ENCODE results near the gene ZNF211.
A peak's percentile ranks its signal among the peaks of the same experiment; 100 is the strongest.

The ZNF211 gene

DNA sequence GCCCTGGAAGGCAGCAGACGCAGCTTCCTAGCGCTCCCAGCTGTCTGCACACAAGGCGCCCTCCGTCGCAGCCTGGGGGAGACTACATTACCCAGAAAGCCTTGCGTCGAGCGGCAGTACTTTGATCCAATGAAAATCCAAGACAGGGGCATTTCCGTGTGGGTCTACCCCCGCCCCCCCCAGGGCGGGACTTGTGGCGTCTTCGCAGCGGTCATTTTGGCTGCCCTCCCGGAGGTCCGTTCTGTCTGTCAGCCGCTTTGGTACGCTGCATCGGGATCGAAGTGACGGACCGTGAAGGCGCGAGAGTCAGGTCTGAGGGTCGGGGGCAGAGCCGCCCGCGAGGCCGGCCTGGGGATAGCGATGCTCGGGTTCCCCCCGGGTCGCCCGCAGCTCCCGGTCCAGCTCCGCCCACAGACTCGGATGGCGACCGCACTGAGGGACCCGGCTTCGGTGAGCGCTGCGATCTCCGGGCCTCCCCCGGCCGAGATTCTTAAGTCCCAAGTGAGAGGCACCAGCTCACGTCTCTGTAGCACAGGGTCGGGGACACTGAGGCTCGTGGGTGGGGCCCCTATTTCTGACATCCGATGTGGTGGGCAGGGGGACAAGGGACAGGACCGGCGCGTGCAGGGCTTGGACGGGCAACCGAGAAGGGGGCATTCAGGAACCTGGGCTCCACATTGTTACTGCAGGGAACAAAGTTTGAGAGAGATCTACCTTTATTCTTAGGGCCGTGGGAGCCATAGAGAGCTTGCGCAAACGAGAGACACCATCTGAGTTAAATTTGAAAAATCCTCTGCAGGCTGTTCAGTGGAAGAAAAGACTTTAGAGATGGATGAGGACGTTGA lies at the start of gene ZNF211:
Gene ZNF211, plus strand, starts transcription at position 182 of the 845 bp plus-strand sequence. Its CDS starts 179 bp downstream, at position 361.
- DNase-seq (ENCODE audit: low read depth, low spot score) = peak; percentile 68

DNA sequence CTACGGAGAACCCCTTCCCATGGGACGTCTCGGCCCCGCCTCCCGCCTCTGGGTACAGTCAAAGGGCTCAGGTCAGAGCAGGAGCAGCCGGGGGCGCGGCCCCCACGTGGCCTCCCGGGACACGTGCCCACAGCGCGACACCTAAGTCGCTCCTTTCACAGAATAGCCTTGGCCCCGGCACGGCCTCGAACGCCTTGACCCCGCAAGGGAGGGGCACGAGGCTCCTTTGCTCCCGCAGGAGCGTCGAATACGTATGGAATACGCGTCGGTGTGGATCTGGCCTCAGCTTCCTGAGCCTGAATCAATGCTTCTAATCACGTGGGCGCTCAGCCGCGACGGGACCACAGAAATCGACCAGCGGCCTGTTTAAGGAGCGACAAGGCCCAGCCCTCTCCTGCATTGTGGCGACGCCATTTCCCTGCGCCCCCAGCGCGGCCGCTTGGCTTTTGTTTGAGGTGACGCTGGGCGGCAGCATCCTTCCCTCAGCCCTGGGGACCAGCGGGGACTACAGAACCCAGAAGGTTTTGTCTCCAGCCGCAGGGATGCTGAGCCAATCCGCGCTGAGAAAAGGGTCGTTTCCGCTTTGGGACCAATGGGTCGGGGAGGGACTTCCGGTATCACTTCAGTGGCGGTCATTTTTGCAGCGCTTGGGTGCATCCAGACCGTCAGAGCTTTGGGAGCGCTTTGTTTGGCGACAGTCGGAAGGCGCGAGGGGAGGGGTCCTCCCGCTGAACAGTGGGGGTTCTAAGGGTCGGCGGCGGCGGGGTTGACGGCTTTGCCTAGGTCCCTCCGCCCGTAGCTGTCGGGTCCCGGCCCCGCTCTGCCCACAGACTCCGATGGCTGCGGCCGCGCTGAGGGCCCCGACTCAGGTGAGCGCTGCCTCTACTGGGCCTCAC lies 49.2 kb upstream of the ZNF211 start, which contains the start of gene ZIK1:
Gene ZIK1, plus strand, starts transcription at position 625 of the 896 bp plus-strand sequence. Its CDS starts 212 bp downstream, at position 837.
- peak; percentile 76 for DNase-seq (ENCODE audit: low read depth, low spot score)

DNA sequence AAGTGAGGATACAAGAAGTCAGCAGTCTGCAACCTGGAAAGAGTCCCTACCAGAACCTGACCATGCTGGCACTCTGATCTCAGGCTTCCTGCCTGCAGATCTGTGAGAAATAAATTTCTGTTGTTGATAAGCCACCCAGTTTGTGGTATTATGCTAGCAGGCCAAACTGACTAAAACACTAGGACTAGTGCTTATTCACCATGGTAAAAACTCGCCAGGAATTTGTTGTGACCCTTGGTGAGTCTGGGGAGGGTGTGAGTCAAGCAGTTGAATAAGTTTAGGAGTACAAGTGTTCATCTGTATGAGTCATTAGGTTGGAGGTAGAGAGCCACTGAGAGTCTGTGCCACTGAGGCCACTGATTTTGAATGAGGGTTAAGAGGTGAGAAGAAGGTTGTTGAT lies 45.4 kb upstream of the ZNF211 start:
- no peak for DNase-seq (ENCODE audit: low read depth, low spot score)

DNA sequence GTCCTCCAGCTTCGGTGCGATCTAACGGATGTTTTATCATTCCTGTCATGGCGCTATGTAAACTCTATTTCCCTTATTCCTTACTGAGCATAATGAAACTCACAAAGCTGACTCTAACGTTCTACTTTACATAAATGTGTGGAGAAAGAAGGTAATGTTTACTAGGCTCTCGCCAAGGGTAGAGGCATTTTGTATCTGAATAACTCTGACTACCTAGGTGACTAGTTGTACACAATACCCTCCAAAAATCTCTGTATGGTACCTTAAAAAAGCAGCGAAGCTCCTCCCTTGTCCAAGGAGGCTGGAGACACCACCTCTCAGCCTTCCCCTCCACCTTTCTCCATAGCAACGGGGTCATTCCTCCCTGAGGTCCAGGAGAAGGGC lies 33.6 kb upstream of the ZNF211 start:
- DNase-seq (ENCODE audit: low read depth, low spot score) = no peak

DNA sequence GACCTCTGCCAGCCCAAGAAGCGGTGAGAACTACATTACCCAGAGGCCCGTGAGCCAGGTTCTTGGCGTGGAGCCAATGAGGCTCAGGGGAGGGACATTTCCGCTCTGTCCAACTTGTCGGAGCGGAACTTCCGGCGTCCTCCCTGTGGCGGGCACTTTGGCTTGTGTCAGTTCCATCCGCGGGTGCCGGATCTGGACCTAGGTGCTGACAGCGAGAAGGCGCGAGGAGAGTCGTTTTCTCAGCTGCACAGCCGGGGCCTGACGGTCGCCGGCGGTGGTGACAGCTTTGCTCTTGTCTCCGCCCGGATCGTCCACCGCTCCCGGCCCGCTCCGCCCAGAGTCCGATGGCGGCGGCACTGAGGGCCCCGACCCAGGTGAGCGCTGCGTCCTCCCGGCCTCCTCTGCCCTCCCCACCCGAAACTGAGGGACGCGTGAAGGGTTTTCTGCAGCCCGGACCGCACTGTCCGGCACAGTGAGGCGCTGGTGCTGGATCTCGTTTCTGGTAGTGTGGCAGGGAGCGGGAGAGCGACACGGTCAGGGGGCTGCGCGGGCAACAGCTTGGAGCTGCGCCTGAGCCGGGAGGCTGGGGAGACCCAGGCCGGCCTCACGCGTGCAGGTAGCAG lies 33.1 kb upstream of the ZNF211 start, which contains the start of gene ZNF530:
Gene ZNF530, plus strand, starts transcription at position 125 of the 623 bp plus-strand sequence. CDS start 4,461 bp downstream, outside the sequence.
- peak; percentile 79 for DNase-seq (ENCODE audit: low read depth, low spot score)

DNA sequence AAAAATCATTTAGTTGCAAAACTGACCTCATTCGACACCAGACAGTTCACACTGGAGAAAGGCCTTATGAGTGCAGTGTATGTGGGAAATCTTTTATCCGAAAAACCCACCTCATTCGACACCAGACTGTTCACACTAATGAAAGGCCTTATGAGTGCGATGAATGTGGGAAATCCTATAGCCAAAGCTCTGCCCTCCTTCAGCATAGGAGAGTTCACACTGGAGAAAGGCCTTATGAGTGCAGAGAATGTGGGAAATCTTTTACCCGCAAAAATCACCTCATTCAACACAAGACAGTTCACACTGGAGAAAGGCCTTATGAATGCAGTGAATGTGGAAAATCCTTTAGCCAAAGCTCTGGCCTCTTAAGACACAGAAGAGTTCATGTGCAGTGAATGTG lies 26.0 kb upstream of the ZNF211 start:
- no peak for DNase-seq (ENCODE audit: low read depth, low spot score)

DNA sequence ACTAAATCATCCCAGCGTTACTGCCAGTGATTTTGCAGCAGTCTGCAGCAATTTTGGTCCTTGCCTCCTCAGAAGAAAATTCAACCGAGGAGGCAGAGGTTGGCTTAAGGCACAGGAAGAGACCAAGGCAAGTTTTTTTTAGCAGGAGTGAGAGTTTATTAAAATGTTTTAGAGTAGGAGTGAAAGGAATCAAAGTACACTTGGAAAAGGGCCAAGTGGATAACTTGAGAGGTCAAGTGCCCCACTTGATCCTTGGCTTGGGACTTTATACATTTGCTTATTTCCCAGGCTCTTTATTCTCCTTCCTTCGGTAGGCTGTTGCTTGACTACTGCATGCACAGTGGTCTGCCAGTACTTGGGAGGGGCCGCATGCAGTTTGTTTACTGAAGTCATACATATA lies 21.9 kb upstream of the ZNF211 start:
- no peak for DNase-seq (ENCODE audit: low read depth, low spot score)

DNA sequence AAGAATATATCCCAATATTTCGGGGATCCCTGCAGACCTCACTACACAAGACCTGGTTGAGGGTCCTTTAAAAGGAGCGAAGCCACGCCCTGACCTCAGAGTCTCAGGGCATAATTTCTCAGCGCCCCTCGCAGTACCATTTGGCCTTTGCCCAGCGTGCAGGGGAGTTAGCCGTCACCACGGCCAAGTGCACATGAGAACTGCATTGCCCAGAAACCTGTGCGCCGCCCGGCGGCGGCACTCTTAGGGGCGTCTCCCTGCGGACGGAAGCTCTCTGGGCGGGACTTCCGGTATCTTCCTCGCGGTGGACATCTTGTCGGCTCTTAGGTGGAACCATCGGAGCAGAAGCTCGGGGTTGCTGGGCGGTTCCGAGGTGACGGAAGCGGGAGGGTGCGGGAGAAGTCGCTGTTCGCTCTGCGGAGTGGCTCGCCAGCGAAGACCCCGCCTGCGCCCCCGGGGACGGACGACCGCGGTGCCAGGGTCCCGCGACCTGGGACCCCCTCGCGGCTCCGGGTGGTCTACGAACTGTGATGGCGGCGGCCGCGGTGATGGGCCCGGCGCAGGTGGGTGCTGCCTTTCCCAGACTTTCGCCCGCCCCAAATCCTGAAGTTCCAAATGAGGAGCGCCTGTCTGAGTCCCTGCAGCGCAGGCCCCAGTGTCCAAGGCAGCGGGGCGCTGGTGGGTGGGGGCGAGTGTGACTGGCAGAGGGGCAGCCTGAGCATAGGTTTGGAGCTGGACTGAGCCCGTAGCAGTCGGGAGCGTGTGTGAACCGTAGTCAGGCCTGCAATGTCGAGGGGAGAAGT lies 18.8 kb upstream of the ZNF211 start, which contains the start of gene ZNF134:
Gene ZNF134, plus strand, starts transcription at position 302 of the 803 bp plus-strand sequence. CDS start 5,227 bp downstream, outside the sequence.
- DNase-seq (ENCODE audit: low read depth, low spot score) = peak; percentile 84

DNA sequence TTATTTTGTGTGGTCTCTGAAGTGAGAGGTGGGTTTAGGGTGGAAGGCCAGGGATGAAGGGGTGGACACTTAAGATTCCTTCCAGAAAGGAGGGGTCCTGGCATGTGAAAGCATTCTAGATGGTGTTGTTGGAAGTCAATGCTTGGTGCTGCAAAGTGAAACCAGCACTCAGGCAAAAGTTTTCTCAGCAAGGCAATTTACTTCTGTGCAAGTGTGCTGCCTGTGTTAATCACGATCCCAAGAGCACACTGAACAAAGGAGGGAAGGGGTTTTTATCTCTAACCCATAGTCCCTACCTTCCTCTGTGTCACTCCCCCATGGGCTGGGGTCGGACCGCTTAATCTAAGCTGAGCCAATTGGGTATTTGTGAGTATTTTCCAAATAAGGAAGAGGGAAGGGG lies 17.6 kb upstream of the ZNF211 start:
- DNase-seq (ENCODE audit: low read depth, low spot score) = no peak

DNA sequence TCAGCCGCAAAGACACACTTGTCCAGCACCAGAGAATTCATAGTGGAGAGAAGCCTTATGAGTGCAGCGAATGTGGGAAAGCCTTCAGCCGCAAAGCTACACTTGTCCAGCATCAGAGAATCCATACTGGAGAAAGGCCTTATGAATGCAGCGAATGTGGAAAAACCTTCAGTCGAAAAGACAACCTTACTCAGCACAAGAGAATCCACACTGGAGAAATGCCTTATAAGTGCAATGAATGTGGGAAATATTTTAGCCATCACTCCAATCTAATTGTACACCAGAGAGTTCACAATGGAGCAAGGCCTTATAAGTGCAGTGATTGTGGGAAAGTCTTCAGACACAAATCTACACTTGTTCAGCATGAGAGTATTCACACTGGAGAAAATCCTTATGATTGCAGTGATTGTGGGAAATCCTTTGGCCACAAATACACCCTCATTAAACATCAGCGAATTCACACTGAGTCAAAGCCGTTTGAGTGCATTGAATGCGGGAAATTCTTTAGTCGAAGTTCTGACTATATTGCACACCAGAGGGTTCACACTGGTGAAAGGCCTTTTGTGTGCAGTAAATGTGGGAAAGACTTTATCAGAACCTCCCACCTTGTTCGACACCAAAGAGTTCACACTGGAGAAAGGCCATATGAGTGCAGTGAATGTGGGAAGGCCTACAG lies 12.2 kb upstream of the ZNF211 start:
- DNase-seq (ENCODE audit: low read depth, low spot score) = no peak

DNA sequence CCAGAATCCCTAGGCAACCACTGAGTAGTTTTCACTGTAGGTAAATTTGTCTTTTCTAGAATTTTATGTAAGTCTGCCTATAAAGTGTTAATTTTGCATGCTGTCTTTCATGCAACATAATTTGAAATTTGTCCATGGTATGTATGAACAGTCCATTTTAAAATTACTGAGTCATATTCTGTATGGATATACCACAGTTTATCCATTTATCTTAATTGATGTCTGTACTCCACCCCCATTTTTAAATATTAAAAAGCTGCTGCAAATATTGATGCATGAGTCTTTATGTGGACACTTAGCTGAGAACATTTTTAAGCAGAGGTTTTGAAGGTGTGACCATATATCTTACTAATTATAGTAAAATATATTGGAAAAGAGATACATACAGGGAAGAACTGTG lies 9.9 kb upstream of the ZNF211 start:
- no peak for DNase-seq (ENCODE audit: low read depth, low spot score)

DNA sequence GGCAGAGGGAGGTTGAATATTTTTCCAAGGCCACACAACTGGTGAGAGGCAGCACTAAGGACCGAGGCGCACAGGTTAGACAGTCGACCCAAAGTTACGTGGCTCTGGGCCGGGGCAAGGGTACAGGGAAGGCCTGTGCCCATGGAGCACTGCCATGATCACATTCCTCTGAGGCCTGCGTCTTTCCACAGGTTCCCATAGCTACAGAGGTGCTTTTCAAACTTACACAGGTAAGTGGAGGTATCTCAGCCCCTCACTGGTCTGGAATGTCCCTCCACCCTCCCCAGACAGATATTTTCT lies 814 bp downstream of the ZNF211 start:
- no peak for DNase-seq (ENCODE audit: low read depth, low spot score)

DNA sequence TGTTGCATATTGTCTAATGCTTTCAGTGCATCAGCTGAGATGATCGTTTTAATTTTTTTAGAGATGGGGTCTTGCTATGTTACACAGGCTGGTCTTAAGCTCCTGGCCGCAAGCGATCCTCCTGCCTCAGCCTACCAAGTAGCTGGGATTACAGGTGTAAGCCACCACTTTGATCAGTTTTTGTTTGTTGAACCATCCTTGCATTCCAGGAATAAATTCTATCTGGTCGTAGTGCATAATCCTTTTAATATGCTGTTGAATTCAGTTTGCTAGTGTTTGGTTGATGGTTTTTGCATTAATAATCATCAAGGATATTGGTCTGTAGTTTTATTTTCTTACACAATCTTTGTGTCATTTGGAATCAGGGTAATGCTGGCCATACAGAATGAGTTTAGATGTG lies 4.4 kb downstream of the ZNF211 start:
- DNase-seq (ENCODE audit: low read depth, low spot score) = no peak

DNA sequence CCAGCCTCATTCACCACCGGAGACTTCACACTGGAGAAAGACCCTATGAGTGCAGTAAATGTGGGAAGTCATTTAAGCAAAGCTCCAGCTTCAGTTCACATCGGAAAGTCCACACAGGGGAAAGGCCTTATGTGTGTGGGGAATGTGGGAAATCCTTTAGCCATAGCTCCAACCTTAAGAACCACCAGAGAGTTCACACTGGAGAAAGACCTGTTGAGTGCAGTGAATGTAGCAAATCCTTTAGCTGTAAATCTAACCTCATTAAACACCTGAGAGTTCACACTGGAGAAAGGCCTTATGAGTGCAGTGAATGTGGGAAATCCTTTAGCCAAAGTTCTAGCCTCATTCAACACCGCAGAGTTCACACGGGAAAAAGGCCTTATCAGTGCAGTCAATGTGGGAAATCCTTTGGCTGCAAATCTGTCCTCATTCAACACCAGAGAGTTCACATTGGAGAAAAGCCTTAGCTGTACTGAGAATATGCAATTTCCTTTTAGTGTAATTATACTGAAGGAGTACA lies 8.8 kb downstream of the ZNF211 start:
- DNase-seq (ENCODE audit: low read depth, low spot score) = no peak

DNA sequence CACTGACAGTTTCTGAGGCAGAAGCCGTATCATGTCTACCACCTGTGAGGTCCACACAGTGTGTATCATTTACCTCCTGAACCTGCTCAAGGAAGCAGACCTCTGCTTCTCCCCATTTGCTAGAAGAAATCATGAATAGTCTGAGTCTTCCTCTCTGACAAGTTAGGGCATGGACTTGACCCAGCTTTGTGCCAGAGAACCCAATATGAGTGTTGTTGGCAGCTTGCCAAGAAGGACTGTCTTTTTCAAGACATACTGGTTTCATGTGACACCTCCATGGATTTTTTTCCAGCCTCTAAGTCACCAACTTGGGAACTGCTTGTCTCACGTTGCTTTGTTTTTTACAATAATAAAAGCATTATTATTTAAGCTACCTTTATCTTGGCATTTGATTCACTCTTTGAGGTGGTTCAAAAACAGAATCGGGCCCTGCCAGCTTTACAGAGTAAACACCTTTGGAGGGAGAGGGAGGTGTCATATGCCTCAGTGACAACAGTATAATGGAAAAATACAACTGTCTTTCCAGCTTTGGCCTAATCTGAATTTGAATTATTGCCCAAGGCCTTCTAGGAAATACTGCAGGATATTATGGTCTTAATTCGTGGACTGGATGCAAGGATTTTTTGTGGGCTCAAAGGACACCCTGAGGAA lies 9.6 kb downstream of the ZNF211 start:
- DNase-seq (ENCODE audit: low read depth, low spot score) = no peak

DNA sequence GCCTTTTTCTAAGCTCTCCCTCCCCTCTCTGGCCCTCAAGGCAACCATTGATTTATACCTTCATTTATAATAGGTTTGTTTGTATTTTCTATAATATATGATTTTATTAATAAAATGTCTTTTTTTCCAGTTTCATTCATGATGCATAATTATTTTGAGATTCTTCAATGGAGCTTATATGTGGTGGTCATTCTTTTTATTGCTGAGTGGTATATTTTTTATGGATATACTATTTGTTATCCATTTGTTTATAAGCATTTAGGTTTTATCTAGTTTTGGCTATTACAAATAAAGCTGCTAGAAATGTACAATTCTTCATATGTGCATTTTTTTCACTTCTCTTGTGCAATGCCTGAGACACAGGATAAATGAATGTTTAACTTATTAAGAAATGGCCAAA lies 10.8 kb downstream of the ZNF211 start:
- DNase-seq (ENCODE audit: low read depth, low spot score) = no peak

DNA sequence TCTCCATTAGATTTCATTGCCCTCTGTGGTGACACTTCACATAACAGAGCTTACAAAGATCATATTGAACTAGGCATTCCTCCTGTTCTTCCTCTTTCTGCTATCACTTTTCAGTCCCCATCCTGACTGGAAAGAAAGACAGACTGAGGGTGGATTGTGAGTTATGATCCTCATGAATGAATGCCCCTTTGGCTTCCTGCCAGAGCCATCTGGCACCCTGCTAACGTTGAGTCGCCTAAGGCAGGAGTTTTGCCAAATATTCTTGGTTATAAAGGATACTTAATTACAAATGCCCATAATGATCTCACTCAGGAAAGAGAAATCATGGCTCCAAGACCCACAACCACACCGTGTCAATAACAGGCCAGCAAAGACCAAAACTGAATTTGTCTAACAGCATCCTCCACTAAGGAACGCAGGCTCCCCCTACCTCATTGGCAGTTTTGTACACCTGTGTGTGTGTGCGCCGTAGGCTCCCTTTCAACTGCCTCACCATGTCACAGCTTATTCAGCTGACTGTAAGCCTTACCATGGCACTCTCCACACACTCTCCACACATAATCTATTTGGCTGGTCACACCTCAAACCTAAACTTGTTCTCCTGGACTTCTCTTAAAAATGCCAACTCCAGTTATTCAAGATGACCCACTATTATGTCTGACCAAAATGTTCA lies 15.5 kb downstream of the ZNF211 start:
- no peak for DNase-seq (ENCODE audit: low read depth, low spot score)

DNA sequence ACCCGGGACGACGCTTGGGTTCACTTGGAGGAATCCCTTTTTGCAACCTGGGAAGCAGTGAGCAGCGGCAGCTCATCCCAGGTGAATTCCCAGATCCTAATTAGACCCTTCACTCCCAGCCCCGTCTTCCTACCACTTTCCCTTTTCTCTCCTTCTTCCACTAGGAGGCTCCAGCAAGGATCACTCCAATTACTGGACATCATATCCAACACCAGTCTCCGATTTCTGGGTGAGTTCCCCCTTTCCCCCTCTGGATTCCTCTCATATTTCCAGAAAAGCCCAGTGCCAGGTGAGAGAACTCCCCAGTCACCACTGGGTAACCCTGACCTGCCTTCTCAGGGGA lies 18.7 kb downstream of the ZNF211 start:
- DNase-seq (ENCODE audit: low read depth, low spot score) = no peak

DNA sequence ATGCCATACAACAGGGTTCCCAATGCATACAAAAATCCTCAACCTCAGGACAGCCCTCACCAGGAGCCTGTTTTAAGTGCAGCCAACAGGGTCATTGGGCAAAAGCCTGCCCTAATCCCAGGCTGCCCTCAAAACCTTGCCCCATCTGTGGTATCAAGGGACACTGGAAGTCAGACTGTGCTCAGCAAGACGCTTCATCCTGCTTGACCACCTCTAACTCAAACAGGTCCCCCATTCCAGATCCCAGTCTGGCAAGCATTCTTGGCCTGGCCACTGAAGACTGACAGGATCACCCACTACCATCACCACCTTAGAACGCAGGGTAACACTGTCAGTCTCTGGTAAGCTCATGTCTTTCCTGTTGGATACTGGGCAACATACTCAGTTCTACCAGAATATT lies 20.7 kb downstream of the ZNF211 start:
- no peak for DNase-seq (ENCODE audit: low read depth, low spot score)
